GM12878 (cell line): ENCODE results near the gene ATP13A2. TPM values are rescaled to one million over a fixed set of nuclear protein-coding genes. Genes with fewer than 3 reads are reported as not detected.

Experiments used
- ATAC-seq: fragments of 200-7000 bp; cut with Tn5 transposase; 3 replicates; pipeline ENCODE4 v1.9.1; 2020; ENCODE audit warnings: mild to moderate bottlenecking, moderate library complexity
- BruUV-seq: library from RNA; stranded (reverse); fragments of 400-500 nt; replicated peaks from 2 replicates; lab custom pipeline; 2021; lab: Mats Ljungman, UMichigan
- CTCF ChIA-PET: fragments of 300-600 bp; sonication (Branson Sonifier 250); formaldehyde crosslinking; extraction: SDS; loops from one replicate; lab custom pipeline; 2021; ENCODE audit warnings: inconsistent platforms; lab: Yijun Ruan, JAX
- POLR2A ChIA-PET: fragments of 350-600 bp; formaldehyde crosslinking; extraction: SDS; loops from one replicate; lab custom pipeline; 2021; ENCODE audit warnings: inconsistent platforms; lab: Charles Lee
- RAD21 ChIA-PET: fragments of 300-600 bp; sonication (Branson Sonifier 250); formaldehyde crosslinking; loops from one replicate; lab custom pipeline; 2023; ENCODE audit warnings: antibody characterized with exemption; ENCODE audit not compliant: unreplicated experiment; lab: Charles Lee
- SMC1A ChIA-PET: fragments of 300-600 bp; sonication (Branson Sonifier 250); formaldehyde crosslinking; loops from one replicate; lab custom pipeline; 2023; ENCODE audit not compliant: unreplicated experiment, uncharacterized antibody; lab: Charles Lee
- DNase-seq: peaks from one replicate; pipeline ENCODE4 v3.0.0-alpha.2; 2011; ENCODE audit warnings: low read depth, low spot score
- FAIRE-seq: peaks from 3 replicates; lab custom pipeline; 2011; peaks lifted over from hg19 to GRCh38; lab: Jason Lieb, UNC
- H2AFZ ChIP-seq: 2 replicates; pipeline ENCODE4 v1.6.0; 2011; ENCODE audit warnings: low read depth, low read length, control low read depth; ENCODE audit not compliant: control insufficient read depth
- H3K27ac ChIP-seq: 2 replicates; pipeline ENCODE4 v1.5.1; 2011; ENCODE audit warnings: control low read depth; ENCODE audit not compliant: control insufficient read depth, insufficient read depth
- H3K27me3 ChIP-seq, 2 experiments: replicated peaks in 1 of 2; 2 replicates each; pipeline versions ENCODE4 v1.6.0 to v1.6.1; 2011; ENCODE audit warnings: low read length in 1 of 2; ENCODE audit not compliant: control insufficient read depth in 2 of 2, insufficient read depth in 2 of 2
- H3K36me3 ChIP-seq, 2 experiments: 2 replicates each; pipeline ENCODE4 v1.5.1; 2011; ENCODE audit warnings: low read length in 1 of 2; ENCODE audit not compliant: control insufficient read depth in 2 of 2, insufficient read depth in 2 of 2
- H3K4me1 ChIP-seq: 2 replicates; pipeline ENCODE4 v1.6.1; 2011; ENCODE audit warnings: mild to moderate bottlenecking, low read length, moderate library complexity, mixed read lengths; ENCODE audit not compliant: control insufficient read depth, insufficient read depth
- H3K4me2 ChIP-seq: 2 replicates; pipeline ENCODE4 v1.6.0; 2011; ENCODE audit warnings: control low read depth; ENCODE audit not compliant: control insufficient read depth, insufficient read depth
- H3K4me3 ChIP-seq: fragments of 200-600 bp; sonication (generic); 2 replicates; pipeline ENCODE4 v1.5.1; 2016
- H3K79me2 ChIP-seq: 2 replicates; pipeline ENCODE4 v1.6.0; 2011; ENCODE audit warnings: low read length; ENCODE audit not compliant: control insufficient read depth, insufficient read depth
- H3K9ac ChIP-seq: 2 replicates; pipeline ENCODE4 v1.8.0; 2011; ENCODE audit warnings: low read length, control low read depth, mixed read lengths; ENCODE audit not compliant: control insufficient read depth, insufficient read depth
- H3K9me3 ChIP-seq: replicated peaks from 3 replicates; pipeline ENCODE4 v1.5.1; 2011; ENCODE audit warnings: mild to moderate bottlenecking, low read length; ENCODE audit not compliant: control insufficient read depth, insufficient read depth
- H4K20me1 ChIP-seq: 2 replicates; pipeline ENCODE4 v1.6.0; 2011; ENCODE audit not compliant: control insufficient read depth, insufficient read depth
- ASH2L ChIP-seq: fragments of 300-600, 200-600 bp; sonication (generic); IDR thresholded peaks from 2 replicates; pipeline ENCODE4 v1.6.1; 2017; ENCODE audit warnings: low read depth, mild to moderate bottlenecking, borderline replicate concordance
- BHLHE40 ChIP-seq, 2 experiments: fragments of 450-650 bp in 1 of 2; IDR thresholded peaks; 2 replicates each; pipeline ENCODE4 v1.6.1; 2011 to 2017; ENCODE audit warnings: low read depth in 2 of 2, borderline replicate concordance in 1 of 2, improper control_type of control experiment in 1 of 2, low read length in 1 of 2, mild to moderate bottlenecking in 1 of 2
- BMI1 ChIP-seq: fragments of 450-650 bp; IDR thresholded peaks from 2 replicates; pipeline ENCODE4 v1.6.1; 2016; ENCODE audit warnings: mild to moderate bottlenecking, moderate library complexity, borderline replicate concordance
- EED ChIP-seq: sonication (generic); IDR thresholded peaks from 2 replicates; pipeline ENCODE4 v1.6.1; 2016; ENCODE audit warnings: antibody characterized with exemption, low read depth
- ETV6 ChIP-seq, 2 experiments: fragments of 450-650 bp in 1 of 2; IDR thresholded peaks in 1 of 2; conservative IDR thresholded peaks in 1 of 2; 2 replicates each; pipeline ENCODE4 v1.6.1; 2014; ENCODE audit warnings: antibody characterized with exemption in 1 of 2, borderline replicate concordance in 1 of 2, low read depth in 1 of 2, mild to moderate bottlenecking in 1 of 2, moderate library complexity in 1 of 2
- EZH2 ChIP-seq: IDR thresholded peaks from 2 replicates; pipeline ENCODE4 v1.6.1; 2012; ENCODE audit warnings: low read depth, mild to moderate bottlenecking, control low read depth, inconsistent platforms, low read length, borderline replicate concordance; ENCODE audit not compliant: control insufficient read depth
- FOXK2 ChIP-seq: fragments of 450-650 bp; IDR thresholded peaks from 2 replicates; pipeline ENCODE4 v1.6.1; 2017; ENCODE audit warnings: mild to moderate bottlenecking, moderate library complexity
- PML ChIP-seq: IDR thresholded peaks from 2 replicates; pipeline ENCODE4 v1.6.1; 2012; ENCODE audit warnings: low read length, inconsistent platforms
- SMAD1 ChIP-seq: fragments of 450-650 bp; IDR thresholded peaks from 2 replicates; pipeline ENCODE4 v1.6.1; 2018; ENCODE audit warnings: mild to moderate bottlenecking, low read depth; ENCODE audit not compliant: partially characterized antibody
- SMC3 ChIP-seq: IDR thresholded peaks from 2 replicates; pipeline ENCODE4 v1.6.1; 2011; ENCODE audit warnings: low read length, improper control_type of control experiment, borderline replicate concordance
- SUPT20H ChIP-seq: IDR thresholded peaks from 2 replicates; pipeline ENCODE4 v1.6.1; 2011; ENCODE audit warnings: low read depth, mild to moderate bottlenecking, low read length, moderate library complexity, borderline replicate concordance; ENCODE audit not compliant: control insufficient read depth
- WRNIP1 ChIP-seq: IDR thresholded peaks from 2 replicates; pipeline ENCODE4 v1.6.1; 2011; ENCODE audit warnings: low read depth, low read length, improper control_type of control experiment, borderline replicate concordance
- WGBS: methylation state at CpG from one replicate; pipeline ENCODE4 v1.1.6; 2016; ENCODE audit warnings: low lambda C conversion rate; ENCODE audit not compliant: insufficient replicate concordance, insufficient coverage; ENCODE audit errors: missing lambda C conversion rate; 5-methylcytosine and 5-hydroxymethylcytosine counted together
- in situ Hi-C: fragments of 300-500 bp; cut with MboI; formaldehyde crosslinking; loops from 9 replicates; pipeline ENCODE4 v1.14.3; 2018; ENCODE audit warnings: mixed read lengths
- intact Hi-C: fragments of 100-400 bp; cut with micrococcal nuclease; formaldehyde crosslinking; loops from one replicate; pipeline ENCODE4 v1.14.2; 2022; ENCODE audit not compliant: unreplicated experiment
- polyA plus RNA-seq, 11 experiments: library from polyadenylated mRNA; depleted of rRNA in 4 of 11; unstranded in 6 of 11; stranded (reverse) in 5 of 11; fragments of >200 nt; fragmentation: Nextera tagmentation in 4 of 11; fragmentation: Illumina TruSeq in 1 of 11; extraction: Ambion mirVana in 4 of 11; extraction: Trizol in 1 of 11; gene quantifications; 1 replicate in 1 of 11; 2 replicates in 10 of 11; pipeline versions ENCODE4 v1.2.1 to v1.2.3, GENCODE V29; 2011 to 2016; ENCODE audit warnings: inconsistent platforms in 2 of 11, missing spikeins in 2 of 11, low read depth in 1 of 11
- total RNA-seq, 4 experiments: library from RNA; depleted of rRNA in 3 of 4; stranded (reverse); fragments of >200 nt in 3 of 4; fragmentation: Illumina TruSeq in 1 of 4; extraction: Trizol in 1 of 4; gene quantifications; 2 replicates each; pipeline versions ENCODE4 v1.2.1 to v1.2.3, GENCODE V29; 2013 to 2021

ATP13A2 gene
- total and polyA plus RNA-seq, 10 of the 15 experiments (the other 5 are each of a cell fraction or from before 2014, with no cell fraction given): 0.24 to 30.5 (median 8.0) TPM

DNA sequence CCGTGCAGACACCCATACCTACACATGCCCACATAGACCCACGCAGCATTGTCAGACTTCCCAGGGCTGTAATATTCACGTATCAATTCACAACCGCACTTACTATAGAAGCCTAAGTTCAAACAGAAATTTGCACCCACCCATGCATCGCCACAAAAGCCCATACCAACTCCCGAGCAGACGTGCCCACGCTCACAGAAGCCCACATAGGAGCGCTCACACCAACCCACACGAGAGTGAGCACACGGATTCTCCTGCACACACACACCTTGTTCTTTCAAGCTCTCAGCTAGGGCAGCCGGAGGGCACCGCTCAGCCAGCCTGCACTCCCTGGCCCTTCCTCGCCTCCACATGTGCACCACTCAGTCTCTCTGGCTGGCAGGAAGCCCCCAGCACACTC lies 35.9 kb downstream of the ATP13A2 start (continued):
- TF ChIP-seq ETV6 (conservative IDR thresholded peaks at IDR 0.05 in 1 of 2, IDR thresholded peaks at IDR 0.05 in 1 of 2; ENCODE audit: borderline replicate concordance in 1 of 2, low read depth in 1 of 2): no peak
- no peak for TF ChIP-seq EZH2
- TF ChIP-seq SMAD1: no peak
- TF ChIP-seq WRNIP1: no peak

DNA sequence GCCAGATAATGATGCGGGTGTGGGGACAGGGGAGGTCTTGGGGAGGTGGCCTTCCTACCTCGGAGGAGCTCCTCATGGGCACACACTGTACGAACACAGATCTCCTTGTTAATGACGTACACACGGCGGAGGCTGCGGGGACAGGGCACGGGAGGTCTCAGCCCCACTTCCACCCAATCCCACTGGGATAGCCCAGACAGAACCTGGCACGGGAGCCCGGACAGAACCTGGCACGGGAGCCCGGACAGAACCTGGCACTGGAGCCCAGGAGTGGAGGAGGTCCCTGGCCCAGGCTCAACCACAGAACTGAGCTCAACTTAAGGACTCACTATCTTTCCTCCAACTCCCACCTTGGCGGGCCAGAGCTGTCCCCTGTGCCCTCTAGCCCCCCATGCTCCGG lies 36.5 kb downstream of the ATP13A2 start:
- Histone ChIP-seq H4K20me1 (no peaks in the 10 kb centered on the region), H3K9me3 (no peaks in the 10 kb centered on the region), H3K27ac (no peak overlapping the region), H3K79me2 (no peaks in the 10 kb centered on the region), H3K36me3 (no peaks in the 10 kb centered on the region), H3K4me3 (no peak overlapping the region), H3K27me3 (peaks cover 2 to 5% of the 10 kb centered on the region in 2 experiments; a peak in 2 of 4 replicates), H2AFZ (no peak overlapping the region), H3K9ac (no peak overlapping the region), H3K4me2 (no peak overlapping the region), H3K4me1 (no peaks in the 10 kb centered on the region)
- no TSS peak for BruUV-seq
- ChIA-PET SMC1A (no interaction called here), RAD21 (no interaction called here), CTCF (no interaction called here), POLR2A (no interaction called here)
- intact Hi-C loops: no loop called here
- FAIRE-seq: no peak
- in situ Hi-C loops: no loop called here
- no peak for ATAC-seq
- 51% methylated on average over 12 of the region's 14 CpGs for WGBS
- TF ChIP-seq ASH2L (no peak), FOXK2 (no peak), BHLHE40 (IDR thresholded peaks at IDR 0.05; ENCODE audit: borderline replicate concordance in 1 of 2, low read depth in 2 of 2, low read length in 1 of 2) (no peak), EED (no peak), SUPT20H (no peak), BMI1 (no peak), SMC3 (no peak), PML (no peak)
- DNase-seq: no peak
